ENCODE data around the gene CEACAM19. TPM values are rescaled to one million over a fixed set of nuclear protein-coding genes. Genes with fewer than 3 reads are reported as not detected.
A peak's percentile ranks its signal among the peaks of the same experiment; 100 is the strongest.

The CEACAM19 gene
- total RNA-seq, 2 donors from 2014 or later: 5.3 to 6.1 TPM

GRCh38 chr19:44648631-44649251, 22.5 kb upstream of the CEACAM19 start:
- Histone ChIP-seq H3K9me3 (no peaks in the 10 kb centered on the region), H3K4me1 (no peaks in the 10 kb centered on the region), H3K27ac (peak overlapping the region; percentile 12), H3K27me3 (no peaks in the 10 kb centered on the region), H3K4me3 (no peak overlapping the region), H3K9ac (ENCODE audit: low read depth in 2 of 2, low read length in 2 of 2) (no peak overlapping the region), H3K36me3 (no peaks in the 10 kb centered on the region)
- no peak for DNase-seq
- TF ChIP-seq CTCF (IDR thresholded peaks at IDR 0.05): no peak
- intact Hi-C loops (cut with DNase I): no loop called here

GRCh38 chr19:44649578-44650145, 21.6 kb upstream of the CEACAM19 start:
- no peak overlapping the region for H3K9ac ChIP-seq (ENCODE audit: low read depth in 2 of 2, low read length in 2 of 2)
- no peaks in the 10 kb centered on the region for H3K4me1 ChIP-seq
- TF ChIP-seq CTCF (IDR thresholded peaks at IDR 0.05): no peak
- DNase-seq: no peak
- no peak overlapping the region for H3K27ac ChIP-seq
- H3K9me3 ChIP-seq: no peaks in the 10 kb centered on the region
- H3K4me3 ChIP-seq: no peak overlapping the region
- intact Hi-C loops (cut with DNase I): no loop called here
- H3K27me3 ChIP-seq: no peaks in the 10 kb centered on the region
- no peaks in the 10 kb centered on the region for H3K36me3 ChIP-seq

GRCh38 chr19:44653343-44653742, 17.9 kb upstream of the CEACAM19 start:
- Histone ChIP-seq H3K27ac (no peak overlapping the region), H3K4me1 (no peaks in the 10 kb centered on the region), H3K9ac (ENCODE audit: low read depth in 2 of 2, low read length in 2 of 2) (no peak overlapping the region), H3K9me3 (no peaks in the 10 kb centered on the region), H3K36me3 (peaks cover 8% of the 10 kb centered on the region), H3K27me3 (no peaks in the 10 kb centered on the region), H3K4me3 (no peak overlapping the region)
- DNase-seq: no peak
- no peak for TF ChIP-seq CTCF (IDR thresholded peaks at IDR 0.05)
- intact Hi-C loops (cut with DNase I): no loop called here

GRCh38 chr19:44653977-44654774, 17.1 kb upstream of the CEACAM19 start:
- DNase-seq: peak; percentile 87
- H3K4me3 ChIP-seq: no peak overlapping the region
- H3K27ac ChIP-seq: no peak overlapping the region
- no peaks in the 10 kb centered on the region for H3K9me3 ChIP-seq
- intact Hi-C loops (cut with DNase I): no loop called here
- H3K4me1 ChIP-seq: no peaks in the 10 kb centered on the region
- H3K36me3 ChIP-seq: peaks cover 8% of the 10 kb centered on the region
- peak; percentile 52 for TF ChIP-seq CTCF (IDR thresholded peaks at IDR 0.05)
- no peaks in the 10 kb centered on the region for H3K27me3 ChIP-seq
- H3K9ac ChIP-seq (ENCODE audit: low read depth in 2 of 2, low read length in 2 of 2): no peak overlapping the region

GRCh38 chr19:44657211-44657921, 13.9 kb upstream of the CEACAM19 start:
- Histone ChIP-seq H3K36me3 (peaks cover 8% of the 10 kb centered on the region), H3K27me3 (no peaks in the 10 kb centered on the region), H3K9ac (ENCODE audit: low read depth in 2 of 2, low read length in 2 of 2) (no peak overlapping the region), H3K27ac (no peak overlapping the region), H3K9me3 (no peaks in the 10 kb centered on the region), H3K4me1 (no peaks in the 10 kb centered on the region), H3K4me3 (no peak overlapping the region)
- peak; percentile 68 for DNase-seq
- intact Hi-C loops (cut with DNase I): loop anchor here (5.0 kb wide), 1 partner anchor 85 kb away; no protein-coding TSS in a partner anchor
- peak; percentile 90 for TF ChIP-seq CTCF (IDR thresholded peaks at IDR 0.05)
